ENCODE data around the gene CDH19. TPM values are rescaled to one million over a fixed set of nuclear protein-coding genes. Genes with fewer than 3 reads are reported as not detected.

CDH19 gene
- total and polyA plus RNA-seq, 2 of the 4 experiments (the other 2 are of a cell fraction): not detected

DNA sequence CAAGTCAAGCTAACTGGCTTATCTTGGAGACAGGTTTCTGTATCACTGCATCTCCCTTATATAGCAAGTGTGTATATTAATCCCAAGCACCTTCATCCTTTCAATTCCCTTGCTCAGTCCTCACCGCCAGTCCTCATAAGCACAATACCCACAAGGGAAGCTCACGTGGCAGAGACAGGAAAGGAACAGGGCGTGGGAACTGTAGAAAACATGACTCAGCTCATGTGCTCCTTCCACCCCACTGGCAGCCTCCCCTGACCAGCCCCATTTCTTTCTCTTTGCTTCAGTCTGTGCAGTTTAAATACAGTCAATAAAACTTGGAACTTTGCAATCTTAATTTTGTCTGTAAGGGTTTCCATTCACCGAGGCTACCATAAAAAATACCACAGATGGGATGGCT, 36.5 kb upstream of the CDH19 start:
- intact Hi-C loops (cut with micrococcal nuclease) (no loop called here), dilution Hi-C loops (cut with HindIII; ENCODE audit: low sequenced_read_pairs, unreplicated experiment) (no loop called here), in situ Hi-C loops (cut with MboI; ENCODE audit: low sequenced_read_pairs) (no loop called here)
- Histone ChIP-seq H3K27me3 (ENCODE audit: control insufficient read depth, insufficient read depth, low read length) (no peaks in the 10 kb centered on the region), H2BK15ac (ENCODE audit: low read depth, low read length) (no peak overlapping the region), H3K36me3 (ENCODE audit: control insufficient read depth, insufficient read depth, low read length) (no peaks in the 10 kb centered on the region), H3K4ac (ENCODE audit: low read depth, low read length) (no peak overlapping the region), H2AFZ (replicated peaks; ENCODE audit: low read length, poor library complexity) (no peak overlapping the region), H3K9me1 (ENCODE audit: insufficient read depth, low read length) (no peaks in the 10 kb centered on the region), H3K4me1 (ENCODE audit: control insufficient read depth, insufficient read depth, low read length) (no peaks in the 10 kb centered on the region), H2BK5ac (ENCODE audit: low read depth, low read length, poor library complexity, severe bottlenecking) (no peak overlapping the region), H2BK20ac (ENCODE audit: low read depth, low read length) (no peak overlapping the region), H3K4me2 (ENCODE audit: low read depth, low read length) (no peak overlapping the region), H2AK9ac (replicated peaks; ENCODE audit: low read depth, low read length, poor library complexity) (no peak overlapping the region), H4K20me1 (ENCODE audit: insufficient read depth, low read length) (no peaks in the 10 kb centered on the region), H3K9ac (ENCODE audit: low read depth, low read length) (no peak overlapping the region), H3K9me3 (ENCODE audit: control insufficient read depth, insufficient read depth, low read length) (peaks cover 3% of the 10 kb centered on the region), H3K23ac (ENCODE audit: low read depth, low read length) (no peak overlapping the region), H4K5ac (ENCODE audit: low read depth, low read length) (no peak overlapping the region), H2BK120ac (ENCODE audit: low read depth, low read length) (no peak overlapping the region), H3K4me3 (ENCODE audit: insufficient read depth, low read depth, low read length) (no peak overlapping the region), H3K14ac (replicated peaks; ENCODE audit: low read depth, low read length) (no peak overlapping the region), H4K8ac (ENCODE audit: low read depth in 2 of 2, low read length in 2 of 2) (no peak overlapping the region), H3K79me1 (ENCODE audit: low read depth in 1 of 2, low read length in 2 of 2) (no peaks in the 10 kb centered on the region), H4K91ac (ENCODE audit: insufficient read depth, low read depth, low read length) (no peak overlapping the region), H3K56ac (ENCODE audit: extremely low read depth, insufficient read depth, low read length) (no peak overlapping the region), H3K27ac (ENCODE audit: insufficient read depth, low read length) (no peak overlapping the region), H3K18ac (ENCODE audit: low read depth, low read length) (no peak overlapping the region), H2AK5ac (ENCODE audit: low read depth, low read length) (no peak overlapping the region)
- DNase-seq (no peak), ATAC-seq (ENCODE audit: low read depth) (no peak)
- no peak for TF ChIP-seq MAFK (IDR thresholded peaks at IDR 0.05; ENCODE audit: low read depth, low read length)
- TF ChIP-seq CHD1 (IDR thresholded peaks at IDR 0.05; ENCODE audit: low read depth, low read length): no peak
- no peak for TF ChIP-seq FOS (IDR thresholded peaks at IDR 0.05; ENCODE audit: low read depth, low read length)
- TF ChIP-seq, protein P1, sequence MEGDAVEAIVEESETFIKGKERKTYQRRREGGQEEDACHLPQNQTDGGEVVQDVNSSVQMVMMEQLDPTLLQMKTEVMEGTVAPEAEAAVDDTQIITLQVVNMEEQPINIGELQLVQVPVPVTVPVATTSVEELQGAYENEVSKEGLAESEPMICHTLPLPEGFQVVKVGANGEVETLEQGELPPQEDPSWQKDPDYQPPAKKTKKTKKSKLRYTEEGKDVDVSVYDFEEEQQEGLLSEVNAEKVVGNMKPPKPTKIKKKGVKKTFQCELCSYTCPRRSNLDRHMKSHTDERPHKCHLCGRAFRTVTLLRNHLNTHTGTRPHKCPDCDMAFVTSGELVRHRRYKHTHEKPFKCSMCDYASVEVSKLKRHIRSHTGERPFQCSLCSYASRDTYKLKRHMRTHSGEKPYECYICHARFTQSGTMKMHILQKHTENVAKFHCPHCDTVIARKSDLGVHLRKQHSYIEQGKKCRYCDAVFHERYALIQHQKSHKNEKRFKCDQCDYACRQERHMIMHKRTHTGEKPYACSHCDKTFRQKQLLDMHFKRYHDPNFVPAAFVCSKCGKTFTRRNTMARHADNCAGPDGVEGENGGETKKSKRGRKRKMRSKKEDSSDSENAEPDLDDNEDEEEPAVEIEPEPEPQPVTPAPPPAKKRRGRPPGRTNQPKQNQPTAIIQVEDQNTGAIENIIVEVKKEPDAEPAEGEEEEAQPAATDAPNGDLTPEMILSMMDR (conservative IDR thresholded peaks at IDR 0.05; ENCODE audit: low read depth, low read length): no peak
- no peak for TF ChIP-seq MXI1 (IDR thresholded peaks at IDR 0.05; ENCODE audit: borderline replicate concordance, low read depth, low read length)
- no peak for TF ChIP-seq SMC3 (IDR thresholded peaks at IDR 0.05; ENCODE audit: low read depth, low read length)
- TF ChIP-seq RCOR1 (IDR thresholded peaks at IDR 0.05; ENCODE audit: insufficient replicate concordance, low read length): no peak
- TF ChIP-seq RFX5 (IDR thresholded peaks at IDR 0.05; ENCODE audit: low read depth, low read length): no peak
- no peak for TF ChIP-seq CEBPB (IDR thresholded peaks at IDR 0.05; ENCODE audit: low read depth, low read length)
- BruUV-seq (replicated peaks): no TSS peak
- CTCF ChIA-PET: no interaction called here
- POLR2A ChIA-PET (ENCODE audit: unreplicated experiment): no interaction called here
- no CpG with 5 or more reads among the region's 4 CpGs for WGBS, 2 experiments (ENCODE audit: extremely low coverage in 2 of 2, insufficient read length in 1 of 2)

All from IMR-90 (cell line).